GM19351 (cell line): ENCODE data around the gene RSPH1.

Experiments
- ATAC-seq: cut with Tn5 transposase; IDR thresholded peaks from one replicate; pipeline ENCODE4 v1.9.1; 2021; ENCODE audit warnings: mild to moderate bottlenecking, moderate library complexity; ENCODE audit not compliant: unreplicated experiment

RSPH1 gene

DNA sequence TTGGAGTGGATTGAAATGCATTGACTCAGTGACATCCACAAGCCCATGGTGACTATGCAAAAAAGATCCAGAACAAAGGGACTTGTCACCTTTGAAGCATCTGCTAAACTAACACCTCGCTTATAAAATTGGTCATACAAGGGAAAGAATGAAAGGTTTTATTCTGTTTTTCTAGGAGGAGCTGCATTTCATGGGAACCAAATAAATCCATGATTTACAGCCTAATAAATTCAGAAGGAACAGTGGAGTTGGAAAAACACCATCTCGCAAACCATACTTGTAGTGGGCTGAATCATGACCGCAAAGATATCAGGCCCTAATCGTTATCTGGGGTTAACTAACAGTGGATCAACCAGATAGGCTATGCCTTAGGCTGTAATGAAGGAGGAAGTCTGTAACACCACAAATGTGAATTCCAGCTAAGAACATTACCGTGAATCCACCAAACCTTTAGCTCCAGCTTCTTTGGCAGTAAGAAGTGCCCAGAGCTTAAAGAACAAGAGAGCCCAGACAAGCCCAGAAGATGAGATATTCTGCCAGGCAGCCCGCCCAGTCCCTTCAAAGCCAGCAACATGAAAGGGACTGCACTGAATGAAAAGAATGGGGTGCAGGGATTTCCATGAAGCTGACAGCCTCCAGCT, 27.4 kb downstream of the RSPH1 start:
- ATAC-seq = peak; percentile 6

GRCh38 chr21:42467140-42467983, 28.7 kb downstream of the RSPH1 start:
- ATAC-seq = no peak

- no peak for ATAC-seq
Observed at GRCh38 chr21:42466700-42467099, 29.3 kb downstream of the RSPH1 start.

- ATAC-seq = no peak
Observed at GRCh38 chr21:42465803-42466127, 30.3 kb downstream of the RSPH1 start.

GRCh38 chr21:42465008-42465802, 30.8 kb downstream of the RSPH1 start:
- no peak for ATAC-seq

GRCh38 chr21:42463861-42464515, 32.0 kb downstream of the RSPH1 start:
- ATAC-seq = no peak

- ATAC-seq = no peak
Observed at GRCh38 chr21:42461881-42462877, 33.8 kb downstream of the RSPH1 start.

DNA sequence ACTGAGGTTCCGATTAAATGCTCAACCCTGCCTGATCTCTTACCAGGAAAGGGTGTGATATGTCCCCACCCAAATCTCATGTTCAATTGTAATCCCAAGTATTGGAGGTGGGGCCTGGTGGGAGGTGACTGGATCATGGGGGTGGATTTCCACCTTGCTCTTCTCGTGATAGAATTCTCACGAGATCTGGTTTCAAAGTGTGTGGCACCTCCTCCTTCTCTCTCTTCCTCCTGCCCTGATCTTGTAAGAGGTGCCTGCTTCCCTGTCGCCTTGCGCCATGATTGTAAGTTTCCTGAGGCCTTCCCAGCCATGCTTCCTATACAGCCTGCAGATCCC, 34.9 kb downstream of the RSPH1 start:
- peak; percentile 4 for ATAC-seq

GRCh38 chr21:42460391-42461184, 35.4 kb downstream of the RSPH1 start:
- peak; percentile 71 for ATAC-seq

- no peak for ATAC-seq
Observed at GRCh38 chr21:42459546-42460215, 36.3 kb downstream of the RSPH1 start.

- ATAC-seq = no peak
Observed at GRCh38 chr21:42459082-42459460, 37.0 kb downstream of the RSPH1 start.

DNA sequence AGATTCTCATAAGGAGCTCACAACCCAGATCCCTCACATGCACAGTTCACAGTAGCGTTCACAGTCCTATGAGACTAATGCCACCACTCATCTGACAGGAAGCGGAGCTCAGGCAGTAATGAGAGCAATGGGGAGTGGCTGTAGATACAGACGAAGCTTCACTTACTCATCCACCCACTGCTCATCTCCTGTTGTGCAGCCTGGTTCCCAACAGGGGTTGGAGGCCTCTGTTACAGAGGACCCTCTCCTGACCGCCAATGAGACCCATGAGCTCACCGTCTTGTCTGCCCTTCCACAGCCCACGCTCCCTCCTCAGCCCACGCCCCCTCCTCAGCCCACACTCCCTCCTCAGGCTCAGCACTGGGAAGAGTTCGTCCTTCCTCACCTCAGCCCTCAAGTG, 39.6 kb downstream of the RSPH1 start:
- no peak for ATAC-seq

DNA sequence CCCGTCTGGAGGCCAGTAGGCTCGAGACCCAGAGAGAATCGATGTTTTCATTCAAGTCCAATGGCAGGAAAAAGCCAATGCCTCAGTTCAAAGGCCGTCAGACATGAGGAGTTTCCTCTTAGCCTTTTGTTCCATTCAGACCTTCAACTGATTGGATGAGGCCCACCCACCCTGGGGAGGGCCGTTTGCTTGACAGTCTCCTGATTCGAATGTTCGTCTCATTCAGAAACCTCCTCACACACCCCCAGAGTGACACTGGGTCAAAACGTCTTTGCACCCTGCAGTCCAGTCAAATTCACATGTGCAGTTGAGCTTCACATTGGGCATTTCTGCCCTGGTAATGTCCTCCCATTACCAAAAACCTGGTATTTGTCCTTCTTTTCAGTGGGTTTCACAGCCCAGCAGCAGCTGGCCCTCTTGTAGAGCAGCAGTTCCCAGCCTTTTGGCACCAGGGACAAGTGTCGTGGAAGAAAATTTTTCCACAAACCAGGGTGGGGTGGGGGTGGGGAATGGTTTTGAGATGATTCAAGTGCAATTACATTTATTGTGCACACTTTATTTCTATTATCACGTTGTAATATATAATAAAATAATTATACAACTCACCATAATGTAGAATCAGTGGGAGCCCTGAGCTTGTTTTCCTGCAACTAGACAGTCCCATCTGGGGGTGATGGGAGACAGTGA, 40.1 kb downstream of the RSPH1 start:
- ATAC-seq = no peak

DNA sequence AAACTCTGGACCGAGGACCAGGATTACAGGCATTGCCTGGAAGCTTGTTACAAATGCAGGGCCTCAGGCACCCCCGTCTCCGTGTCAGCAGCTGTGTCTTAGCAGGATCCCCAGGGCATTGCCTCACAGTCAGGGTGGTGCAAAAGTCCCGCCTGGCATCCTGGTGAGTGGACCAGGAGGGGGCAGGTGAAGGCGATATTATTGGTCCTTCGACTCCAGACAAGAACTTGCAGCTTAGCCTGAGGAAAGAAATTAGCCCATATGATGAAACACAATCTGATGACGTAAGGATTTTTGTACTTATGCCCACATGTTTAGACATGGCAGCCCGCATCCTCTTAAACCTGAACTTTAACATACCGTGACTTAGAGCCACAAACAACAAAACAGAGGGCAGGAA, 40.8 kb downstream of the RSPH1 start:
- no peak for ATAC-seq

DNA sequence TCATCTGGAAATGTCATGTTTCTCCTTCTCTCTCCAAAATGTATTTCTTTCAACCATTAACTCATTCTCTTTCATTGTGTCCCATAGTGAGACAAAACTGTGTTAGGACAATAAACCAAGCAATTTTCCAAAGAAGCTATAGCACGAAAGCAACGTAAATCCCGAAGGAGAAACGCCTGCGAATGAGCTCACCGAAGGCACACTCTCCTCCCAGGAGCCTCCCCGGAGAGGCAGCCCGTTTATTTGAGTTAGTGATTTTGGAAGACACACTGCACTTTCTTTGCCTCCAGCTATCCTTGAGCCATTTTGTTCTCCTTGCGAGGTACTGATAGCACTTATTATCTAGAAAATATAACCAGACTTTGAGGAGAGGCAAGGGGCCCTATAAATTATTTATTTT, 41.2 kb downstream of the RSPH1 start:
- no peak for ATAC-seq

GRCh38 chr21:42453986-42454570, 41.9 kb downstream of the RSPH1 start:
- no peak for ATAC-seq

DNA sequence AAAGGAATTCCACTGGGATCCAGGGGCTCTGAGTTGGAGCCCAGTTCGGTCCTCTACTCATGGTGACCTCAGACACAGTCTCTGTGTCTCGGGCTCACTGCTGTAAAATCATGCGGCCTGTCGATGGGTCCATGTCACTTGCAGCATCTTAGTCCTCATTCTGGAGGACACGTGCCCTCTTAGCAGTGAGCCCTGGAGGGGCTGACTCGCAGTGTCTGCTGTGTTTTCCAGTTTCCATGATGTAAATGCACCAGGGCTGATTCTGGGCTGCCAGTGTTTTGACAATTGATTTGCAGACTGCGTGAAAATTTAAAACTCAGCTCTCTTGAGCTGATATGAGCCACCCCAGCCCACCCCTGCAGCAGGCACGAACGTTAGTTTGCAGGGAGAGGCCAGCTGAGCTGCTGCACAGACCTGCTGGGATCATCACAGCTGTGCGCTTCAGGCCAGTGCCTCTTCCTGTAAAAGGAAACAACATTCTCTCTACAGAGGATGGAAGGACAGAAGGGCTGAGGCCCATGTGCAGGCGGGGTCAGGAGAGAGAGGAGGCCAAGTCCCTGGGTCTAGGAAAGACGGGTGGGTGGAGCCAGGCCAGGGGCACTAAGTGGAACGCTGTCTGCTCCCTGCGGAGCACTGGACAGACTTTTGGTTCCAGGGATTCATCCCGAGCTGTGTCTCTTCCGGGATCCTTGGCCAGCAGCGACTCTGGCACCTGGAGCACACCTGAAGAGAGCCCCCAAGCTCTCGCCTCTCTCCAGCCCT, 42.6 kb downstream of the RSPH1 start:
- ATAC-seq = no peak
